ENCODE results near the gene ZNF592. TPM values are rescaled to one million over a fixed set of nuclear protein-coding genes. Genes with fewer than 3 reads are reported as not detected.

The ZNF592 gene
- total and polyA plus RNA-seq, 2 donors (not counting 3 experiments of a cell fraction or from before 2014, with no cell fraction given): 12.3 to 21.1 TPM

- H2AFZ ChIP-seq (ENCODE audit: low read depth, low read length): no peak overlapping the region
- FAIRE-seq (no peak), DNase-seq (ENCODE audit: low read depth, low spot score) (no peak)
- H3K9me1 ChIP-seq (replicated peaks; ENCODE audit: control insufficient read depth, extremely low read depth, insufficient read depth, low read length): no peaks in the 10 kb centered on the region
- H3K4me3 ChIP-seq (replicated peaks in 1 of 3; ENCODE audit: insufficient read depth in 1 of 3, low read depth in 1 of 3, low read length in 3 of 3): peak overlapping the region; percentile 55 to 95 (median 85)
- H3K27ac ChIP-seq (ENCODE audit: insufficient read depth, low read depth, low read length): peak overlapping the region; percentile 56
- peak overlapping the region; percentile 87 for H3K9ac ChIP-seq (replicated peaks; ENCODE audit: extremely low read depth, insufficient read depth, low read length)
- H3K4me2 ChIP-seq (ENCODE audit: insufficient read depth, low read length): peak overlapping the region; percentile 99
- H3K9me3 ChIP-seq (replicated peaks; ENCODE audit: control insufficient read depth, insufficient read depth, low read length): no peaks in the 10 kb centered on the region
- H3K79me2 ChIP-seq (ENCODE audit: control insufficient read depth, insufficient read depth, low read length): peaks cover 56% of the 10 kb centered on the region
- peaks cover 22% of the 10 kb centered on the region for H3K4me1 ChIP-seq (ENCODE audit: control insufficient read depth, extremely low read depth, insufficient read depth, low read length)
- dilution Hi-C loops (cut with MboI; ENCODE audit: extremely low pct_ligation_motif_present, low sequenced_read_pairs) (no loop called here), intact Hi-C loops (cut with micrococcal nuclease) (no loop called here)
- H3K27me3 ChIP-seq (ENCODE audit: control insufficient read depth in 2 of 2, insufficient read depth in 2 of 2, low read length in 2 of 2): no peaks in the 10 kb centered on the region
- no peaks in the 10 kb centered on the region for H4K20me1 ChIP-seq (replicated peaks; ENCODE audit: control insufficient read depth, extremely low read depth, insufficient read depth, low read length)
- H3K36me3 ChIP-seq (ENCODE audit: control insufficient read depth in 2 of 2, extremely low read depth in 1 of 2, insufficient read depth in 2 of 2, low read length in 2 of 2): peaks cover 0 to 3% of the 10 kb centered on the region in 2 experiments
- ChIA-PET CTCF (interaction anchor here (1.0 to 2.1 kb wide), 5 partner anchors 11 to 213 kb away, joined by 3 to 5 read pairs (median 3); partner anchors contain the start of gene WDR73), POLR2A (no interaction called here)
- no TSS peak for BruUV-seq (replicated peaks)
- no peak for TF ChIP-seq MAX (IDR thresholded peaks at IDR 0.05; ENCODE audit: insufficient read depth, insufficient read length)
- TF ChIP-seq GATA2 (IDR thresholded peaks at IDR 0.05; ENCODE audit: insufficient read depth, insufficient read length, low read depth, low read length): no peak
- TF ChIP-seq POLR2A (IDR thresholded peaks at IDR 0.05; ENCODE audit: low read depth, low read length): no peak
- TF ChIP-seq FOS (IDR thresholded peaks at IDR 0.05; ENCODE audit: borderline replicate concordance, insufficient read depth, low read length): no peak
- no peak for TF ChIP-seq JUN (IDR thresholded peaks at IDR 0.05; ENCODE audit: borderline replicate concordance, insufficient read depth, insufficient read length, low read depth)
- TF ChIP-seq MYC (IDR thresholded peaks at IDR 0.05; ENCODE audit: low read depth, low read length): no peak
Observed at GRCh38 chr15:84714821-84715220, 33.6 kb upstream of the ZNF592 start.

- Histone ChIP-seq H3K9ac (replicated peaks; ENCODE audit: extremely low read depth, insufficient read depth, low read length) (peak overlapping the region; percentile 87), H3K4me1 (ENCODE audit: control insufficient read depth, extremely low read depth, insufficient read depth, low read length) (peaks cover 22% of the 10 kb centered on the region), H3K4me3 (replicated peaks in 1 of 3; ENCODE audit: insufficient read depth in 1 of 3, low read depth in 1 of 3, low read length in 3 of 3) (peak overlapping the region; percentile 55 to 95 (median 85)), H3K79me2 (ENCODE audit: control insufficient read depth, insufficient read depth, low read length) (peaks cover 51% of the 10 kb centered on the region), H4K20me1 (replicated peaks; ENCODE audit: control insufficient read depth, extremely low read depth, insufficient read depth, low read length) (no peaks in the 10 kb centered on the region), H2AFZ (ENCODE audit: low read depth, low read length) (peak overlapping the region; percentile 81), H3K36me3 (ENCODE audit: control insufficient read depth in 2 of 2, extremely low read depth in 1 of 2, insufficient read depth in 2 of 2, low read length in 2 of 2) (peaks cover 0 to 3% of the 10 kb centered on the region in 2 experiments), H3K4me2 (ENCODE audit: insufficient read depth, low read length) (peak overlapping the region; percentile 99), H3K27ac (ENCODE audit: insufficient read depth, low read depth, low read length) (peak overlapping the region; percentile 56), H3K9me1 (replicated peaks; ENCODE audit: control insufficient read depth, extremely low read depth, insufficient read depth, low read length) (no peaks in the 10 kb centered on the region), H3K9me3 (replicated peaks; ENCODE audit: control insufficient read depth, insufficient read depth, low read length) (no peaks in the 10 kb centered on the region), H3K27me3 (ENCODE audit: control insufficient read depth in 2 of 2, insufficient read depth in 2 of 2, low read length in 2 of 2) (no peaks in the 10 kb centered on the region)
- no peak for TF ChIP-seq MAX (IDR thresholded peaks at IDR 0.05; ENCODE audit: insufficient read depth, insufficient read length)
- TF ChIP-seq POLR2AphosphoS5 (IDR thresholded peaks at IDR 0.05; ENCODE audit: insufficient read depth, low read depth, low read length): no peak
- no peak for TF ChIP-seq EZH2 (IDR thresholded peaks at IDR 0.05; ENCODE audit: borderline replicate concordance, low read depth, low read length, severe bottlenecking)
- TF ChIP-seq POLR2A (IDR thresholded peaks at IDR 0.05; ENCODE audit: low read depth, low read length): no peak
- TF ChIP-seq GATA2 (IDR thresholded peaks at IDR 0.05; ENCODE audit: insufficient read depth, insufficient read length, low read depth, low read length): no peak
- TF ChIP-seq JUN (IDR thresholded peaks at IDR 0.05; ENCODE audit: borderline replicate concordance, insufficient read depth, insufficient read length, low read depth): no peak
- TF ChIP-seq FOS (IDR thresholded peaks at IDR 0.05; ENCODE audit: borderline replicate concordance, insufficient read depth, low read length): no peak
- TF ChIP-seq CTCF (IDR thresholded peaks at IDR 0.05; ENCODE audit: extremely low read depth in 1 of 2, insufficient read depth in 1 of 2, low read depth in 1 of 2, low read length in 2 of 2): no peak
- TF ChIP-seq MYC (IDR thresholded peaks at IDR 0.05; ENCODE audit: low read depth, low read length): no peak
- dilution Hi-C loops (cut with MboI; ENCODE audit: extremely low pct_ligation_motif_present, low sequenced_read_pairs): no loop called here
- peak; percentile 58 for DNase-seq (ENCODE audit: low read depth, low spot score)
- CTCF ChIA-PET: interaction anchor here (0.7 to 2.1 kb wide), 8 partner anchors 9 to 212 kb away, joined by 3 to 5 read pairs (median 4); partner anchors contain the start of gene WDR73
- POLR2A ChIA-PET: interaction anchor here (0.9 to 1.5 kb wide), 3 partner anchors 17 to 106 kb away, joined by 3 to 6 read pairs (median 3); no protein-coding TSS in a partner anchor
- BruUV-seq (replicated peaks): TSS peak; percentile 56
- intact Hi-C loops (cut with micrococcal nuclease): loop anchor here (1.0 to 2.0 kb wide), 8 partner anchors 33 to 213 kb away; partner anchors contain the start of genes NMB, WDR73 and ZNF592
- FAIRE-seq: no peak
Observed at GRCh38 chr15:84715441-84716035, 32.9 kb upstream of the ZNF592 start.
